ENCODE data around the gene EEF2K. TPM values are rescaled to one million over a fixed set of nuclear protein-coding genes. Genes with fewer than 3 reads are reported as not detected.
"Not testable (repeated sequence)": the region's sequence is repeated elsewhere in the genome, so short reads cannot be mapped to it uniquely, and the experiment has no call there.

Gene EEF2K
- total and polyA plus RNA-seq, 2 donors from 2014 or later, result 2.8 to 28.1 TPM

DNA sequence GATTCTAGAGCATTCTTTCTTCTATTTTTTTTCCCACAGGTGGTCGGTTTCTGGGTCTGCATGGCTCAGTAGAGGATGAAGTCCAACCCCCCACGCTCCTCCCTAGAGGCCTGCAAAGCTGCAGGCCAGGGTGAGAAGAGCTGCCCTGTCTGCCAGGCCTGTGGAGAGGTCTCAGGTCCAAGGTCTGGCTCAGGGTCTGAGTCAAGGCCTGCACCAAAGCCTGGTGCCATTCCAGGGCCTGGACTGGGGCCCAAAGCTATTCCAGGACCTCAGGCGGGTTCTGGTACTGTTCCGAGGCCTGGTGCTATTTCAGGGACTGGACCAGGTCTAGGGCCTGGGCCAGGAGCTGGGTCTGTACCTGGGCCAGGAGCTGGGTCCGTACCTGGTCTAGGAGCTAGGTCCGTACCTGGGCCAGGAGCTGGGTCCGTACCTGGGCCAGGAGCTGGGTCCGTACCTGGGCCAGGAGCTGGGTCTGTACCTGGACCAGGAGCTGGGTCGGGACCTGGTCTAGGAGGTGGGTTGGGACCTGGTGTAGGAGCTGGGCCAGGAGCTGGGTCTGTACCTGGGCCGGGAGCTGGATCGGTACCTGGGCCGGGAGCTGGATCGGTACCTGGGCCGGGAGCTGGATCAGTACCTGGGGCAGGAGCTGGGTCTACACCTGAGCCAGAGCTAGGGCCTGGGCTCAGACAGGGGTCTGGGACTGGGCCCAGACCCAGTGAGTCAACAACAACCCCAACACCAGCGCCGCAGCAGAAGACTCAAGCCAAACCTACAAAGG lies 40.4 kb upstream of the EEF2K start:
- DNase-seq, result peak in 1 of 5 donors; percentile 10
- no peak overlapping the region for H3K4me3 ChIP-seq (ENCODE audit: low read length in 3 of 3)
- H3K4me1 ChIP-seq (ENCODE audit: control insufficient read depth in 2 of 3, insufficient read depth in 2 of 3, low read depth in 1 of 3, low read length in 3 of 3), result no peaks in the 10 kb centered on the region
- no peaks in the 10 kb centered on the region for H3K36me3 ChIP-seq (ENCODE audit: control insufficient read depth in 2 of 3, insufficient read depth in 3 of 3, low read length in 3 of 3)
- FAIRE-seq, result no peak
- H3K9me3 ChIP-seq (ENCODE audit: control insufficient read depth in 2 of 3, insufficient read depth in 1 of 3, low read length in 3 of 3), result peaks cover 0 to 4% (median 0%) of the 10 kb centered on the region in 3 donors
- H3K27ac ChIP-seq (ENCODE audit: low read depth in 2 of 2, low read length in 2 of 2), result no peak overlapping the region
- TF ChIP-seq CTCF (IDR thresholded peaks at IDR 0.05; ENCODE audit: borderline replicate concordance, extremely low read depth, insufficient read depth), result no peak
- intact Hi-C loops (cut with DNase I), result no loop called here
- no peak overlapping the region for H3K9ac ChIP-seq (ENCODE audit: low read length in 3 of 3)
- H3K27me3 ChIP-seq (ENCODE audit: control insufficient read depth, insufficient read depth, low read length), result peaks cover 5% of the 10 kb centered on the region

DNA sequence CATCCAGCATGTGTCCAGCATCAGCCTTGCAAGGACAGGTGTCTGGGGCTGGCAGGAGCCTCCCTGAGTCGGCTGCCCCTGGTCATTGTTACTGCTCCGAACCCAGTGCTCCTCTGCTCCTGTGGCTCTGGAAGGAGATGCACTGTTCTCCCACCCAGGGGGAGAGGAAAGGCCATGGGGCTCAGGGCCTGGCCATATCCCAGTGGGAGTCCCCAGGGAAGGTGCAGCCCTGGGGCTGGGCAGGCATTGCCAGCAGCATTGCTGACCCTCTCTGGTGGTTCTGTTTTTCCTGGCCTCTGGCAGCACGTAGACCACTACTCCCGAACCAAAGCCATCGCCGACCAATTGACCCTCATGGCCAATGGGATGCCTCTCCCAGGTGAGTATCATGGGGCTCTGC lies 34.1 kb upstream of the EEF2K start:
- no peak for DNase-seq
- no peak overlapping the region for H3K9ac ChIP-seq (ENCODE audit: low read length in 3 of 3)
- H3K4me3 ChIP-seq (ENCODE audit: low read length in 3 of 3), result no peak overlapping the region
- intact Hi-C loops (cut with DNase I), result no loop called here
- no peak for TF ChIP-seq CTCF (IDR thresholded peaks at IDR 0.05; ENCODE audit: borderline replicate concordance, extremely low read depth, insufficient read depth)
- no peaks in the 10 kb centered on the region for H3K36me3 ChIP-seq (ENCODE audit: control insufficient read depth in 2 of 3, insufficient read depth in 3 of 3, low read length in 3 of 3)
- no peak overlapping the region for H3K27ac ChIP-seq (ENCODE audit: low read depth in 2 of 2, low read length in 2 of 2)
- no peak for FAIRE-seq
- H3K27me3 ChIP-seq (ENCODE audit: control insufficient read depth, insufficient read depth, low read length), result no peaks in the 10 kb centered on the region
- no peaks in the 10 kb centered on the region for H3K4me1 ChIP-seq (ENCODE audit: control insufficient read depth in 2 of 3, insufficient read depth in 2 of 3, low read depth in 1 of 3, low read length in 3 of 3)
- no peaks in the 10 kb centered on the region for H3K9me3 ChIP-seq (ENCODE audit: control insufficient read depth in 2 of 3, insufficient read depth in 1 of 3, low read length in 3 of 3)

DNA sequence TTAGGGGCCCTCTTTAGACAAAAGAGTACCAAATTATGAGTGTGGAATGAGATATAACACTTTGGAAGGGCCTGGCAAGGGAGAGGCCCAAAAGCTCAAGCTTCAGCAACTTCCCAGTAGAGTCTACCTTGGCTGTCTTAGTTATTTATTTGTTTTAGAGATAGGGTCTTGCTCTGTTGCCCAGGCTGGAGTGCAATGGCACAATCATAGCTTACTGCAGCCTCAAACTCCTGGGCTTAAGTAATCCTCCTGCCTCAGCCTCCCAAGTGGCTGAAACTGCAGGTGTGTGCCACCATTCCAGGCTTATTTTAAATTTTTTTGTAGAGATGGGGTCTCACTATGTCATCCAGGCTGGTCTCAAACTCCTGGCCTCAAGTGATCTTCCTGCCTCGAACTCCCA lies 33.4 kb upstream of the EEF2K start:
- FAIRE-seq; H3K36me3 ChIP-seq (ENCODE audit: control insufficient read depth in 2 of 3, insufficient read depth in 3 of 3, low read length in 3 of 3); H3K27ac ChIP-seq (ENCODE audit: low read depth in 2 of 2, low read length in 2 of 2); H3K27me3 ChIP-seq (ENCODE audit: control insufficient read depth, insufficient read depth, low read length); H3K9me3 ChIP-seq (ENCODE audit: control insufficient read depth in 2 of 3, insufficient read depth in 1 of 3, low read length in 3 of 3); H3K4me1 ChIP-seq (ENCODE audit: control insufficient read depth in 2 of 3, insufficient read depth in 2 of 3, low read depth in 1 of 3, low read length in 3 of 3); H3K4me3 ChIP-seq (ENCODE audit: low read length in 3 of 3); intact Hi-C loops (cut with DNase I); H3K9ac ChIP-seq (ENCODE audit: low read length in 3 of 3); DNase-seq: not testable (repeated sequence)

DNA sequence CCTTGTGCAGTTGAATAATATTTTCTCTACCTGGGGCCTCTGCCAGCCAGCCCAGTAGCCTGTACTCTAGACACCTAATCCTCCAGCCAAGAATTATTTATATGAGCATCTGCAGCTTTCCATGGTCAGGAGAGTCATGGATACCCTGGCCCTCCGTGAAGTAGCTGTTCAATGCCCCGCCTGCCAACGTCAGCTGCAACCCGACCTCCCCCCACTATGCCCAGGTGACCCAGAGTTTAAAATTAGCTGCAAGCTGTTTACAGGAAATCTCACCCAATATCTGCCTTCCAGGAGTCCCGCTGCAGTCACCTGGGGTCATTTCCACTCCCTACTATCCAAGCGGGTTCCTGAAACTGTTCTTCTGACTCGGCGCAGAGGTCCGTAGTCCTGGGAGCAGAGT lies 31.4 kb upstream of the EEF2K start:
- H3K27ac ChIP-seq (ENCODE audit: low read depth in 2 of 2, low read length in 2 of 2), result no peak overlapping the region
- intact Hi-C loops (cut with DNase I), result no loop called here

More for the DNA sequence above, 31.4 kb upstream of the EEF2K start:
- Histone ChIP-seq H3K4me1 (ENCODE audit: control insufficient read depth in 2 of 3, insufficient read depth in 2 of 3, low read depth in 1 of 3, low read length in 3 of 3) (no peaks in the 10 kb centered on the region), H3K27me3 (ENCODE audit: control insufficient read depth, insufficient read depth, low read length) (no peaks in the 10 kb centered on the region), H3K36me3 (ENCODE audit: control insufficient read depth in 2 of 3, insufficient read depth in 3 of 3, low read length in 3 of 3) (no peaks in the 10 kb centered on the region), H3K4me3 (ENCODE audit: low read length in 3 of 3) (no peak overlapping the region), H3K9me3 (ENCODE audit: control insufficient read depth in 2 of 3, insufficient read depth in 1 of 3, low read length in 3 of 3) (no peaks in the 10 kb centered on the region), H3K9ac (ENCODE audit: low read length in 3 of 3) (no peak overlapping the region)
- DNase-seq, result peak in 3 of 5 donors; percentile 22 to 24 (median 24)
- TF ChIP-seq CTCF (IDR thresholded peaks at IDR 0.05; ENCODE audit: borderline replicate concordance, extremely low read depth, insufficient read depth), result no peak
- no peak for FAIRE-seq

Data from kidney (tissue), 14 donors.